ENCODE measurements around the gene GABPB2. TPM values are rescaled to one million over a fixed set of nuclear protein-coding genes. Genes with fewer than 3 reads are reported as not detected.
A peak's percentile ranks its signal among the peaks of the same experiment; 100 is the strongest.

The GABPB2 gene
- total and polyA plus RNA-seq, 2 experiments from 2014 or later, result 1.1 to 2.6 TPM

GRCh38 chr1:151058692-151059091 is 11.9 kb upstream of the GABPB2 start:
- Histone ChIP-seq H3K27me3 (ENCODE audit: insufficient read depth) (no peaks in the 10 kb centered on the region), H3K4me3 (peak overlapping the region; percentile 72), H3F3A (replicated peaks; ENCODE audit: low read depth) (peaks cover 22% of the 10 kb centered on the region; the same call in 1 of the 2 replicates), H3K4me1 (ENCODE audit: insufficient read depth) (peaks cover 26% of the 10 kb centered on the region), H2AFZ (no peak overlapping the region), H3K27ac (ENCODE audit: low read depth) (peak overlapping the region; percentile 86), H4K20me1 (replicated peaks; ENCODE audit: insufficient read depth) (peaks cover 27% of the 10 kb centered on the region), H3K4me2 (peak overlapping the region; percentile 87), H3K36me3 (ENCODE audit: insufficient read depth) (peaks cover 22% of the 10 kb centered on the region), H3K79me2 (replicated peaks; ENCODE audit: insufficient read depth) (peaks cover 77% of the 10 kb centered on the region), H3K9me2 (ENCODE audit: insufficient read depth) (no peaks in the 10 kb centered on the region)
- Mint-ChIP-seq H3K27me3 (ENCODE audit: insufficient read depth, low read depth, poor library complexity) (peaks cover 18% of the 10 kb centered on the region), H3K4me1 (peaks cover 40% of the 10 kb centered on the region), H3K27ac (peak overlapping the region; percentile 93), H3K4me3 (peak overlapping the region; percentile 90), H3K9me3 (no peaks in the 10 kb centered on the region; the same call in 2 of the 3 replicates), H3K36me3 (ENCODE audit: low read depth) (peaks cover 50% of the 10 kb centered on the region)
- peak; percentile 40 for ATAC-seq
- TF ChIP-seq JUNB (IDR thresholded peaks at IDR 0.05; ENCODE audit: unreplicated experiment), result no peak
- TF ChIP-seq ZNF331 (CRISPR knock-in tag; IDR thresholded peaks at IDR 0.05; ENCODE audit: low read depth), result no peak
- TF ChIP-seq POLR2AphosphoS5 (IDR thresholded peaks at IDR 0.05; ENCODE audit: low read depth), result no peak
- TF ChIP-seq CTCF (conservative IDR thresholded peaks at IDR 0.05; ENCODE audit: low read depth in 2 of 2), result no peak
- TF ChIP-seq CREB1 (CRISPR knock-in tag; IDR thresholded peaks at IDR 0.05; ENCODE audit: low read depth), result no peak
- no peak for TF ChIP-seq EZH2phosphoT487 (IDR thresholded peaks at IDR 0.05; ENCODE audit: unreplicated experiment)
- no peak for TF ChIP-seq ZNF462 (CRISPR knock-in tag; IDR thresholded peaks at IDR 0.05)
- no peak for TF ChIP-seq NANOG (IDR thresholded peaks at IDR 0.05; ENCODE audit: borderline replicate concordance)
- no peak for TF ChIP-seq STAT1 (IDR thresholded peaks at IDR 0.05; ENCODE audit: unreplicated experiment)
- no peak for TF ChIP-seq ZNF114 (CRISPR knock-in tag; IDR thresholded peaks at IDR 0.05)
- no peak for TF ChIP-seq EZH2 (IDR thresholded peaks at IDR 0.05; ENCODE audit: low read depth, unreplicated experiment)
- peak; percentile 76 for DNase-seq (ENCODE audit: low spot score)

All from GM23338 (cell line).